ENCODE results near the gene CAMK1D.

- TF ChIP-seq, protein P1, sequence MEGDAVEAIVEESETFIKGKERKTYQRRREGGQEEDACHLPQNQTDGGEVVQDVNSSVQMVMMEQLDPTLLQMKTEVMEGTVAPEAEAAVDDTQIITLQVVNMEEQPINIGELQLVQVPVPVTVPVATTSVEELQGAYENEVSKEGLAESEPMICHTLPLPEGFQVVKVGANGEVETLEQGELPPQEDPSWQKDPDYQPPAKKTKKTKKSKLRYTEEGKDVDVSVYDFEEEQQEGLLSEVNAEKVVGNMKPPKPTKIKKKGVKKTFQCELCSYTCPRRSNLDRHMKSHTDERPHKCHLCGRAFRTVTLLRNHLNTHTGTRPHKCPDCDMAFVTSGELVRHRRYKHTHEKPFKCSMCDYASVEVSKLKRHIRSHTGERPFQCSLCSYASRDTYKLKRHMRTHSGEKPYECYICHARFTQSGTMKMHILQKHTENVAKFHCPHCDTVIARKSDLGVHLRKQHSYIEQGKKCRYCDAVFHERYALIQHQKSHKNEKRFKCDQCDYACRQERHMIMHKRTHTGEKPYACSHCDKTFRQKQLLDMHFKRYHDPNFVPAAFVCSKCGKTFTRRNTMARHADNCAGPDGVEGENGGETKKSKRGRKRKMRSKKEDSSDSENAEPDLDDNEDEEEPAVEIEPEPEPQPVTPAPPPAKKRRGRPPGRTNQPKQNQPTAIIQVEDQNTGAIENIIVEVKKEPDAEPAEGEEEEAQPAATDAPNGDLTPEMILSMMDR (IDR thresholded peaks at IDR 0.05; ENCODE audit: poor library complexity): no peak
- TF ChIP-seq EZH2 (IDR thresholded peaks at IDR 0.05; ENCODE audit: borderline replicate concordance): no peak
These were observed 9.7 kb downstream of the CAMK1D start for GRCh38 chr10:12358863-12359564.

Data from hepatocyte (in vitro differentiated cells).